Body of pancreas (tissue), 4 donors: Measurements from ENCODE around the gene LRRK1. TPM values are rescaled to one million over a fixed set of nuclear protein-coding genes. Genes with fewer than 3 reads are reported as not detected.

Experiments
- ATAC-seq: fragments of 150-250 bp; one replicate; pipeline ENCODE4 v1.9.1; 2016
- DNase-seq, 4 donors: peaks; one replicate each; pipeline ENCODE4 v3.0.0-alpha.2; 2019
- H3K27ac ChIP-seq, 4 donors: fragments of 200-600 bp; sonication (generic); 1 replicate in 3 of 4; 2 replicates in 1 of 4; pipeline versions ENCODE4 v1.5.1 to v1.6.1; 2016 to 2019; ENCODE audit warnings: mild to moderate bottlenecking in 1 of 4, mixed read lengths in 1 of 4, moderate library complexity in 1 of 4
- H3K27me3 ChIP-seq, 2 donors: fragments of 200-600 bp; sonication (generic); one replicate each; pipeline ENCODE4 v1.6.0; 2016; ENCODE audit warnings: mild to moderate bottlenecking in 1 of 2
- H3K36me3 ChIP-seq, 2 donors: fragments of 200-600 bp; sonication (generic); replicated peaks in 1 of 2; 2 replicates each; pipeline ENCODE4 v1.5.1; 2016; ENCODE audit warnings: low read depth in 2 of 2; ENCODE audit not compliant: insufficient read depth in 1 of 2
- H3K4me1 ChIP-seq: fragments of 200-600 bp; sonication (generic); one replicate; pipeline ENCODE4 v1.6.0; 2016
- H3K4me3 ChIP-seq, 2 donors: fragments of 200-600 bp; sonication (generic); 1 replicate in 1 of 2; 2 replicates in 1 of 2; pipeline ENCODE4 v1.5.1; 2016 to 2019
- H3K9me3 ChIP-seq, 3 donors: fragments of 200-600 bp; sonication (generic); 1 replicate in 2 of 3; 2 replicates in 1 of 3; pipeline ENCODE4 v1.5.1; 2016
- CTCF ChIP-seq, 7 experiments: fragments of 450-650 bp in 4 of 7; fragments of 200-600 bp in 3 of 7; sonication (generic) in 3 of 7; IDR thresholded peaks; one replicate each; pipeline ENCODE4 v1.5.1; 2016 to 2019; ENCODE audit warnings: antibody characterized with exemption in 7 of 7
- POLR2A ChIP-seq, 3 donors: fragments of 450-650 bp; IDR thresholded peaks; one replicate each; pipeline ENCODE4 v1.6.1; 2016; ENCODE audit warnings: antibody characterized with exemption in 3 of 3, mild to moderate bottlenecking in 2 of 3
- WGBS, 2 donors: methylation state at CpG; one replicate each; pipeline ENCODE4 v1.1.5; 2017; 5-methylcytosine and 5-hydroxymethylcytosine counted together
- intact Hi-C: fragments of 100-400 bp; cut with DNase I; formaldehyde crosslinking; loops from one replicate; pipeline ENCODE4 v1.15.1; 2023
- total RNA-seq, 2 donors: library from RNA; depleted of rRNA; stranded (reverse); fragments of >200 nt; gene quantifications; one replicate each; pipeline ENCODE4 v1.1.0, GENCODE V29; 2016

LRRK1 gene
- total RNA-seq, 2 donors from 2014 or later, result 12.2 to 14.0 TPM

DNA sequence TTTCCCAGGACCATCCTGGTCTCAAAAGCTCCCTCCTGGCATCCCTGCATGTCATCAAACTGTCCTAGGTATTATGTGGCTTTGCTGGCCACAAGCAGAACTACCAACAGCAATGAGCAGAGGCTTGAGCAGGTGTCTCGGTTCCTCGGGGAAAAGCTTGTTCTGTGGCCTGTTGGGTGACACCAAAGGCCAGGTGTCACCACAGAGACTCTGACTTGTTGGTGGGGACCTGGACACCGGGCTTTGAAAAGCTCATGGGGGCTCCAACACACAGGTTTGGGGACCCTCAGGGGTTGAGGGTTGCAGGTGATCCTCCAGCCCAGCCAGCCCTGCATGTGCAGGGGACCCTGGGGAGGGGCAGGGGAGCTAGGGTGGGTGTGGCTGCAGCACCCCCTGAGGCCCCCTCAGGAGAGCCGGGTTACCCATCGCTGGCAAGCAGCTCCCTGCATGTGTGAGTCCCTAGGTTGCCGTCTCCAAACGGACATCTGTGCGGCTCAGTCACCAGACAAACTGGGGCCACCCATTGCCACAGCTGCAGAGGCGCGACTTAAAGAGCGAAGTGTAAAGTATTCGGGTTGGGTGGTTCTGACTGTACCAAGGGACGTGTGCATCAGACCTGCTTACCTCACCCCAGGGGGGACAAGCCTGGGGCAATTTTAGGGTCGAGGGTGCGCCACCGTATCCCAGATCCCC lies 192.6 kb downstream of the LRRK1 start:
- WGBS, 2 donors, result 73 to 77% methylated on average over 6 to 15 of the region's 16 CpGs
- H3K27me3 ChIP-seq, result no peaks in the 10 kb centered on the region
- ATAC-seq (no peak), DNase-seq (no peak)
- no peaks in the 10 kb centered on the region for H3K4me1 ChIP-seq
- intact Hi-C loops, result no loop called here
- H3K27ac ChIP-seq, result no peak overlapping the region
- TF ChIP-seq POLR2A (IDR thresholded peaks at IDR 0.05), result no peak
- no peak for TF ChIP-seq CTCF (IDR thresholded peaks at IDR 0.05)
- H3K4me3 ChIP-seq, result no peak overlapping the region
- H3K9me3 ChIP-seq, result no peaks in the 10 kb centered on the region
- H3K36me3 ChIP-seq, result no peaks in the 10 kb centered on the region

DNA sequence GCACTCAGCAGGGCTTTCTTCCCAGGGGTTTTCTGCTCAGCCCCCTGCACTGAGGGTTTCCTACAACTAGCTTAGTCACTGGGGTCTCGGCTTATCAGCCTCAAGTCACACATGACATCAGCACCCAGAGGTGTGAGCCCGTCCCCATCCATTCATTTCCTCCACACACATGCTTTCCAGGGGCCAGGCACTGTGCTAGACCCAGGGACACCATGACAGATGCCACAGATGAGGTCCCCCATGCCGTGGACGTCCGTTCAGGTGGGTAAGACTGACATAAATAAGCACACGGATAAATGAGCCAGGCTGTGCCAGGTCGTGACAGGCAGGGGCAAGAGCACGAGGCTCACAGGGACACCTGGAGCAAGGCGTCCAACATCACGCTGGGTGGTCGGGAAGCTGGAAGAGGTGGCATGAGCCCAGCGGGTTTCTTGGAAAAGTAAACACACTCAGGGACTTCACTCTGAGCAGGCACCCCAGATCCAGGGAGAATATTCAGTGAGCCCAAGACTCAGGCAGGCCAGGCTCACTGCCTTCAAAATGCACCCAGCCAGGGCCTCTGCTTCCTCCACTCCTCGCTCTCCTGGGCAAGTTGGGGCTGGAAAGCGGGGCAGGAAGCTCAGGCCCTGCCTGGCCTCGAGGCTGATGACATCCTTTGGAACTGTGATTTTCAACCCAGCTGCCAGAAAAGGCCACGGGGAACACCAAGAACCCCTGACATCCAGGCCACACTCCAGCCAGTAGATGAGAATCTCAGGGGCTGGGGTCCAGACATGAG lies 193.4 kb downstream of the LRRK1 start:
- no peak for DNase-seq
- whole genome bisulfite sequencing, 2 donors, result 75 to 80% methylated on average over 12 to 16 of the region's 16 CpGs
- Histone ChIP-seq H3K27me3 (no peaks in the 10 kb centered on the region), H3K27ac (no peak overlapping the region), H3K4me3 (no peak overlapping the region), H3K36me3 (no peaks in the 10 kb centered on the region), H3K9me3 (no peaks in the 10 kb centered on the region), H3K4me1 (no peaks in the 10 kb centered on the region)
- ATAC-seq, result no peak
- TF ChIP-seq POLR2A (IDR thresholded peaks at IDR 0.05) (no peak), CTCF (IDR thresholded peaks at IDR 0.05) (no peak)
- intact Hi-C loops, result no loop called here

DNA sequence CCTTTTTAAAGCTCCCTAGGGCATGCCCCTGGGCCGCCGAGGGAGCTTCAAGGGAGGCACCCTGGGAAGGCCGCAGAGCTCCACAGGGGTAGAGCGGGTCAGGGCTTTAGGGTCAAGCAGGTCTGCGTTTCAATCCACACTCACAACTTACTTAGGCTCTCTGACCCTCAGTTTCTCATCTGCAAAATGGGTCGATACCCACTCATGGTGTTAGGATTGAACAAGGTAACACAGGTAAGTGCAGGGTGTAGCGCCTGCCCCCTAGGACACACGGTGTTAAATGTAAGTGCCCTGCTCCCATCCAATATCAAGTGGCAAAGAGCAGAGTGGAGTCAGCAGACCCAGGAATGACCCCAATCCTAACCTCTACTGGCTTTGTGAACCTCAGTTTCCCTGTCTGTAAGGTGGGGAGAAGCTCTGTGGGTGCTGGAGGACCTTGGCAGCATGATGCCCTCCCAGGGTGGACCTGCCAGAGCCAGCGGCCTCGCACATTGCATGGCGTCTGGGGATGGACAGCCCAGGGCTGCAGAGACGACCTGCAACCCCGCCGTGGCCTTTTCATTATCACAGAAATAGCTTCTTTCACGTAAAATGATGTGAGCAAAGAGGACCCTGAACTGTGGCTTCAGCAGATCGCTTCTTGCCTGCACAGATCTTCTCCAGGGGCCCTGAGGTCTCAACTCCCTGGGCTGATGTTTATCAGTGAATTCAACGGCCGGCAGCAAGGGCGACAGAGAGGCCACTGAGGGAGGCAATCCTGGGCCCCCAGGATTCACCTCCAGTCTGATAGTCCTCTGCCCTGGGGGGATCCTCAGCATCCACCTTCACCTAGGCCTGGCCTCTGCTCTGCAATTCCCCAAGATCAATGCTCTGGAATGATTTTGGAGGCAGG lies 194.2 kb downstream of the LRRK1 start:
- H3K9me3 ChIP-seq, result no peaks in the 10 kb centered on the region
- no peaks in the 10 kb centered on the region for H3K4me1 ChIP-seq
- DNase-seq, result no peak
- no peaks in the 10 kb centered on the region for H3K27me3 ChIP-seq
- intact Hi-C loops, result no loop called here
- ATAC-seq, result no peak
- H3K27ac ChIP-seq, result no peak overlapping the region
- H3K4me3 ChIP-seq, result no peak overlapping the region
- no peaks in the 10 kb centered on the region for H3K36me3 ChIP-seq
- TF ChIP-seq CTCF (IDR thresholded peaks at IDR 0.05) (no peak), POLR2A (IDR thresholded peaks at IDR 0.05) (no peak)
- WGBS, 2 donors, result 79 to 92% methylated on average over 10 to 19 of the region's 19 CpGs

DNA sequence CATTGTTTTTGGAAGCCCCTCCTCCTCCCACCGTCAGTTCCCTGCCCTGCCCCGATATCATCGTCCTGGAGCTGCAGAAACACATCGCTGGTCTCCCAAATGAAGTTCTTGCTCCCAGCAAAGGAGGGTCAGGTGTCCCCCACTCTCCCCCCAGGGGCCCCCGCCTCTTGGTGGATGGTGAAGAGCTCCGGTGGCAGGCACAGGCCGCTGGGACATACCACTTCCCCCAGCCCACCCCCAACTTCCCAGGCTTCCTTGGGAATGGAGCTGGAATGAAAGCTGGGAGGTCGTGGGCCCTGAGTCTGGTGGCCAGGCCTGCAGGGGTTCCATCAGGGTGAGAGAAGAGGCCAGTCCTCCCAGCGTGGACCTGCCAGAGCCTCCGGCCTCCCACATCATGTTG lies 195.0 kb downstream of the LRRK1 start:
- Histone ChIP-seq H3K4me3 (no peak overlapping the region), H3K27me3 (no peaks in the 10 kb centered on the region), H3K27ac (no peak overlapping the region), H3K4me1 (no peaks in the 10 kb centered on the region), H3K36me3 (no peaks in the 10 kb centered on the region), H3K9me3 (no peaks in the 10 kb centered on the region)
- DNase-seq (no peak), ATAC-seq (no peak)
- no peak for TF ChIP-seq POLR2A (IDR thresholded peaks at IDR 0.05)
- TF ChIP-seq CTCF (IDR thresholded peaks at IDR 0.05), result no peak
- intact Hi-C loops, result no loop called here
- WGBS, 2 donors, result 54 to 56% methylated on average over 7 to 10 of the region's 10 CpGs
